ENCODE measurements around the gene OR10V1. TPM values are rescaled to one million over a fixed set of nuclear protein-coding genes. Genes with fewer than 3 reads are reported as not detected.
A peak's percentile ranks its signal among the peaks of the same experiment; 100 is the strongest.

Gene OR10V1
- polyA plus RNA-seq, 2 of the 4 experiments (the other 2 are of a cell fraction), result not detected

DNA sequence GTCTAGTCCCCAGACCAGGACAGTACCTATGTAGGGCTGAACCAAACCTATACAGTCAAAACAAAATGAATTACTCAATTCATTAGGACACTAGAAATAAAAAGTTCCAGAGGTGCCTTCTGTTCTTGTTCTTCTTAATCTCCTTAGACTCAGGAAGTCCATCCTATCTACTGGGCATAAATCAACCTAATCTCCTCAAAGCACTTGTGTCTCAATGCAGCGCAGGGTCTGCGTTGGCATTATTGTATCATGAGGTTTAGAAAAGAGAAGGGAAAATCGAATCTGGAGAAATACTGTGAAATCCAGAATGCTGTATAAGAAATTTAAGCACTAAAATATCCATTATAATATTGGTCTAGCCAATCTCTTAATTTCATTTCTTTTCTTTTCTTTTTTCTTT, 2.4 kb upstream of the OR10V1 start:
- DNase-seq (ENCODE audit: low read depth in 1 of 2, low spot score in 1 of 2) (no peak), FAIRE-seq (no peak), ATAC-seq (no peak)
- H3K4me3 ChIP-seq, result no peak overlapping the region
- no peak overlapping the region for H3K27ac ChIP-seq
- H3K4me1 ChIP-seq, result no peaks in the 10 kb centered on the region
- WGBS (ENCODE audit: missing lambda C conversion rate), result 65% methylated on average over 3 of the region's 3 CpGs
- CTCF ChIA-PET, result no interaction called here
- H3K9me3 ChIP-seq, result no peaks in the 10 kb centered on the region
- no peak overlapping the region for H3K4me2 ChIP-seq
- POLR2A ChIA-PET, result no interaction called here
- no peak for TF ChIP-seq ZC3H11A (IDR thresholded peaks at IDR 0.05)
- no peak for TF ChIP-seq CBX2 (IDR thresholded peaks at IDR 0.05; ENCODE audit: borderline replicate concordance, low read depth)
- TF ChIP-seq HEYL (CRISPR knock-in tag; IDR thresholded peaks at IDR 0.05), result no peak
- TF ChIP-seq, protein P1, sequence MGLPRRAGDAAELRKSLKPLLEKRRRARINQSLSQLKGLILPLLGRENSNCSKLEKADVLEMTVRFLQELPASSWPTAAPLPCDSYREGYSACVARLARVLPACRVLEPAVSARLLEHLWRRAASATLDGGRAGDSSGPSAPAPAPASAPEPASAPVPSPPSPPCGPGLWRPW (IDR thresholded peaks at IDR 0.05), result no peak
- TF ChIP-seq, protein P2, sequence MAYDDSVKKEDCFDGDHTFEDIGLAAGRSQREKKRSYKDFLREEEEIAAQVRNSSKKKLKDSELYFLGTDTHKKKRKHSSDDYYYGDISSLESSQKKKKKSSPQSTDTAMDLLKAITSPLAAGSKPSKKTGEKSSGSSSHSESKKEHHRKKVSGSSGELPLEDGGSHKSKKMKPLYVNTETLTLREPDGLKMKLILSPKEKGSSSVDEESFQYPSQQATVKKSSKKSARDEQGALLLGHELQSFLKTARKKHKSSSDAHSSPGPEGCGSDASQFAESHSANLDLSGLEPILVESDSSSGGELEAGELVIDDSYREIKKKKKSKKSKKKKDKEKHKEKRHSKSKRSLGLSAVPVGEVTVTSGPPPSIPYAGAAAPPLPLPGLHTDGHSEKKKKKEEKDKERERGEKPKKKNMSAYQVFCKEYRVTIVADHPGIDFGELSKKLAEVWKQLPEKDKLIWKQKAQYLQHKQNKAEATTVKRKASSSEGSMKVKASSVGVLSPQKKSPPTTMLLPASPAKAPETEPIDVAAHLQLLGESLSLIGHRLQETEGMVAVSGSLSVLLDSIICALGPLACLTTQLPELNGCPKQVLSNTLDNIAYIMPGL (CRISPR knock-in tag; IDR thresholded peaks at IDR 0.05; ENCODE audit: borderline replicate concordance), result no peak
- TF ChIP-seq CBX8 (IDR thresholded peaks at IDR 0.05), result no peak

DNA sequence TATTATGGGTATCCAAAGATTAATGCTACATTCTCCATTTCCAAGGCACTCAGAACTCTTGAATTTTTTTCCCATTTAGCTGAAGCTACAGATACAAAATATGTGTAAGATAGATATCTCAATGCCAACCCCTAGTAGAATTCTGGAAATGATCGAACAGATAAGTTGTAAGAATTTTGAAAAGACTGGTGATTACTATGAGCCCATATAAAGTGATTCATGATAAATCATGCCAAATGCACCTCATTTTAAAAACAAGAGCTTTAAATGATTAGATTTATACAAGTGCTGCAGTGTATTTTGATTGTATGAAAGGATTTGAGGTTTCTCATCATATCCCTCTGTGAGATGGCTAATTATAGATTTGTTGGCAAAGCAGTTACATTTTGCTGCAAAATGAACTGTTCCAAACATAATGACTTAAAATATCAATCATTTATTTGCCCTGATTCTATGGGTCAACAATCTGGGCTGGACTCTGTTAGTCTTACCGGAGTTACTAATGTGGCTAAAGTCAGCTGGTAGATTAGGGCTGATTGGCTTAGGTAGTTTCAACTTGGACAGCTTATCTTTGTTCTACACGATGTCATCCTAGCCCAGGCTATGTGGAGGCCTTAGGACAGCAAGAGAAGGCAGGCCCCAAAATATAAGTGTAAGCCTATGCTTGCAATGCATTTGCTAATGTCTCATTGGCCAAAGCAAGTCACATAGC, 3.4 kb downstream of the OR10V1 start:
- Histone ChIP-seq H3K4me3 (no peak overlapping the region), H3K9me3 (no peaks in the 10 kb centered on the region), H3K27ac (0 out of 6 replicates have a peak overlapping the region, but pooled peaks of 1 of the 2 experiments have one; percentile 19), H3K4me2 (no peak overlapping the region), H3K4me1 (peaks cover 30% of the 10 kb centered on the region)
- POLR2A ChIA-PET, result no interaction called here
- CTCF ChIA-PET, result interaction anchor here (1.1 kb wide), 2 partner anchors 44 to 66 kb away, joined by 3 read pairs; no protein-coding TSS in a partner anchor
- DNase-seq (ENCODE audit: low read depth in 1 of 2, low spot score in 1 of 2), result no peak
- TF ChIP-seq CHD4 (IDR thresholded peaks at IDR 0.05; ENCODE audit: borderline replicate concordance) (no peak), HOXB5 (CRISPR knock-in tag; IDR thresholded peaks at IDR 0.05) (no peak), RCOR1 (IDR thresholded peaks at IDR 0.05; ENCODE audit: low read depth, low read length) (no peak), HOXB13 (CRISPR knock-in tag; IDR thresholded peaks at IDR 0.05; ENCODE audit: low read depth) (no peak), FOXS1 (CRISPR knock-in tag; IDR thresholded peaks at IDR 0.05) (no peak), CBX8 (IDR thresholded peaks at IDR 0.05) (no peak), ZC3H11A (IDR thresholded peaks at IDR 0.05) (no peak), ZSCAN20 (CRISPR knock-in tag; IDR thresholded peaks at IDR 0.05) (no peak), ZFP36 (IDR thresholded peaks at IDR 0.05; ENCODE audit: borderline replicate concordance, partially characterized antibody) (no peak)
- TF ChIP-seq, protein P3, sequence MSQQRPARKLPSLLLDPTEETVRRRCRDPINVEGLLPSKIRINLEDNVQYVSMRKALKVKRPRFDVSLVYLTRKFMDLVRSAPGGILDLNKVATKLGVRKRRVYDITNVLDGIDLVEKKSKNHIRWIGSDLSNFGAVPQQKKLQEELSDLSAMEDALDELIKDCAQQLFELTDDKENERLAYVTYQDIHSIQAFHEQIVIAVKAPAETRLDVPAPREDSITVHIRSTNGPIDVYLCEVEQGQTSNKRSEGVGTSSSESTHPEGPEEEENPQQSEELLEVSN (IDR thresholded peaks at IDR 0.05; ENCODE audit: borderline replicate concordance, low read depth), result no peak
- TF ChIP-seq, protein P4, sequence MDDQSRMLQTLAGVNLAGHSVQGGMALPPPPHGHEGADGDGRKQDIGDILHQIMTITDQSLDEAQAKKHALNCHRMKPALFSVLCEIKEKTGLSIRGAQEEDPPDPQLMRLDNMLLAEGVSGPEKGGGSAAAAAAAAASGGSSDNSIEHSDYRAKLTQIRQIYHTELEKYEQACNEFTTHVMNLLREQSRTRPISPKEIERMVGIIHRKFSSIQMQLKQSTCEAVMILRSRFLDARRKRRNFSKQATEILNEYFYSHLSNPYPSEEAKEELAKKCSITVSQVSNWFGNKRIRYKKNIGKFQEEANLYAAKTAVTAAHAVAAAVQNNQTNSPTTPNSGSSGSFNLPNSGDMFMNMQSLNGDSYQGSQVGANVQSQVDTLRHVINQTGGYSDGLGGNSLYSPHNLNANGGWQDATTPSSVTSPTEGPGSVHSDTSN (IDR thresholded peaks at IDR 0.05), result no peak
- TF ChIP-seq, protein P5, sequence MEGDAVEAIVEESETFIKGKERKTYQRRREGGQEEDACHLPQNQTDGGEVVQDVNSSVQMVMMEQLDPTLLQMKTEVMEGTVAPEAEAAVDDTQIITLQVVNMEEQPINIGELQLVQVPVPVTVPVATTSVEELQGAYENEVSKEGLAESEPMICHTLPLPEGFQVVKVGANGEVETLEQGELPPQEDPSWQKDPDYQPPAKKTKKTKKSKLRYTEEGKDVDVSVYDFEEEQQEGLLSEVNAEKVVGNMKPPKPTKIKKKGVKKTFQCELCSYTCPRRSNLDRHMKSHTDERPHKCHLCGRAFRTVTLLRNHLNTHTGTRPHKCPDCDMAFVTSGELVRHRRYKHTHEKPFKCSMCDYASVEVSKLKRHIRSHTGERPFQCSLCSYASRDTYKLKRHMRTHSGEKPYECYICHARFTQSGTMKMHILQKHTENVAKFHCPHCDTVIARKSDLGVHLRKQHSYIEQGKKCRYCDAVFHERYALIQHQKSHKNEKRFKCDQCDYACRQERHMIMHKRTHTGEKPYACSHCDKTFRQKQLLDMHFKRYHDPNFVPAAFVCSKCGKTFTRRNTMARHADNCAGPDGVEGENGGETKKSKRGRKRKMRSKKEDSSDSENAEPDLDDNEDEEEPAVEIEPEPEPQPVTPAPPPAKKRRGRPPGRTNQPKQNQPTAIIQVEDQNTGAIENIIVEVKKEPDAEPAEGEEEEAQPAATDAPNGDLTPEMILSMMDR (IDR thresholded peaks at IDR 0.05), result no peak
- TF ChIP-seq, protein P6, sequence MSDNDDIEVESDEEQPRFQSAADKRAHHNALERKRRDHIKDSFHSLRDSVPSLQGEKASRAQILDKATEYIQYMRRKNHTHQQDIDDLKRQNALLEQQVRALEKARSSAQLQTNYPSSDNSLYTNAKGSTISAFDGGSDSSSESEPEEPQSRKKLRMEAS (IDR thresholded peaks at IDR 0.05), result no peak
- TF ChIP-seq, protein P7, sequence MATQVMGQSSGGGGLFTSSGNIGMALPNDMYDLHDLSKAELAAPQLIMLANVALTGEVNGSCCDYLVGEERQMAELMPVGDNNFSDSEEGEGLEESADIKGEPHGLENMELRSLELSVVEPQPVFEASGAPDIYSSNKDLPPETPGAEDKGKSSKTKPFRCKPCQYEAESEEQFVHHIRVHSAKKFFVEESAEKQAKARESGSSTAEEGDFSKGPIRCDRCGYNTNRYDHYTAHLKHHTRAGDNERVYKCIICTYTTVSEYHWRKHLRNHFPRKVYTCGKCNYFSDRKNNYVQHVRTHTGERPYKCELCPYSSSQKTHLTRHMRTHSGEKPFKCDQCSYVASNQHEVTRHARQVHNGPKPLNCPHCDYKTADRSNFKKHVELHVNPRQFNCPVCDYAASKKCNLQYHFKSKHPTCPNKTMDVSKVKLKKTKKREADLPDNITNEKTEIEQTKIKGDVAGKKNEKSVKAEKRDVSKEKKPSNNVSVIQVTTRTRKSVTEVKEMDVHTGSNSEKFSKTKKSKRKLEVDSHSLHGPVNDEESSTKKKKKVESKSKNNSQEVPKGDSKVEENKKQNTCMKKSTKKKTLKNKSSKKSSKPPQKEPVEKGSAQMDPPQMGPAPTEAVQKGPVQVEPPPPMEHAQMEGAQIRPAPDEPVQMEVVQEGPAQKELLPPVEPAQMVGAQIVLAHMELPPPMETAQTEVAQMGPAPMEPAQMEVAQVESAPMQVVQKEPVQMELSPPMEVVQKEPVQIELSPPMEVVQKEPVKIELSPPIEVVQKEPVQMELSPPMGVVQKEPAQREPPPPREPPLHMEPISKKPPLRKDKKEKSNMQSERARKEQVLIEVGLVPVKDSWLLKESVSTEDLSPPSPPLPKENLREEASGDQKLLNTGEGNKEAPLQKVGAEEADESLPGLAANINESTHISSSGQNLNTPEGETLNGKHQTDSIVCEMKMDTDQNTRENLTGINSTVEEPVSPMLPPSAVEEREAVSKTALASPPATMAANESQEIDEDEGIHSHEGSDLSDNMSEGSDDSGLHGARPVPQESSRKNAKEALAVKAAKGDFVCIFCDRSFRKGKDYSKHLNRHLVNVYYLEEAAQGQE (IDR thresholded peaks at IDR 0.05), result no peak
- no peak for ATAC-seq
- 30% methylated on average over 3 of the region's 3 CpGs for WGBS (ENCODE audit: missing lambda C conversion rate)
- FAIRE-seq, result no peak
